A673 (cell line): ENCODE measurements around the gene FLACC1.

Experiments used
- EZH2 ChIP-seq: fragments of 200-600 bp; sonication (generic); IDR thresholded peaks from 2 replicates; pipeline ENCODE4 v1.6.1; 2017; ENCODE audit warnings: borderline replicate concordance, low read depth, mild to moderate bottlenecking, mixed read lengths, antibody characterized with exemption, low read length; ENCODE audit not compliant: poor library complexity, severe bottlenecking
- TF ChIP-seq, protein P1 (sequence below): fragments of 300-800, 200-600 bp; sonication (generic); conservative IDR thresholded peaks from 2 replicates; pipeline ENCODE4 v1.5.1; 2017; ENCODE audit warnings: low read depth, mild to moderate bottlenecking, antibody characterized with exemption, low read length, moderate library complexity, mixed read lengths

DNA sequence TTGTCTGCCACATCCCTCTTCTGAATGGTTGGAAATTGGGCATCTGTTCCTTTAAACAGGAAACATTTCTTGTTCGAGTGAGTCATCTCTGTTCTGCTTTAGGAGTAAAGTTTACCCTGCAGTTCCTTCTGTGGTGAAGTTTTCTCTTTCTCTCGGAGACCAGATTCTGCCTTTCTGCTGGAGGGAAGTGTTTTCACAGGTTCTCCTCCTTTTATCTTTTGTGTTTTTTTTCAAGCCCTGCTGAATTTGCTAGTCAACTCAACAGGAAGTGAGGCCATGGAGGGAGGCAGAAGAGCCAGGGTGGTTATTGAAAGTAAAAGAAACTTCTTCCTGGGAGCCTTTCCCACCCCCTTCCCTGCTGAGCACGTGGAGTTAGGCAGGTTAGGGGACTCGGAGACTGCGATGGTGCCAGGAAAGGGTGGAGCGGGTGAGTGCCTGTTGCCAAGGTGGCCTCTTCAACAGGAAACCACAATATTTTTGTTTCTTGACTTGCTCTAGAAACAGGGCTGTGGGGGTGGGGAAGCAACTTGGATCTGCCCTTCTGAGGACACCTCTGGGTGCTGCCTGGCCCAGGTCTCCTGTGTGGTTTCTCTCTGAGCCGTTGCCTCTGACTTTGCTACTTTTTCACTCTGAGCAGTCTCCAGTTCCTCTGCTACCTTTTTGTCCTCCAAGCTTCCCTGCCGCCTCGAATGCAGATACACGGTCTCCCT is 99.0 kb downstream of the FLACC1 start:
- TF ChIP-seq, protein P1, sequence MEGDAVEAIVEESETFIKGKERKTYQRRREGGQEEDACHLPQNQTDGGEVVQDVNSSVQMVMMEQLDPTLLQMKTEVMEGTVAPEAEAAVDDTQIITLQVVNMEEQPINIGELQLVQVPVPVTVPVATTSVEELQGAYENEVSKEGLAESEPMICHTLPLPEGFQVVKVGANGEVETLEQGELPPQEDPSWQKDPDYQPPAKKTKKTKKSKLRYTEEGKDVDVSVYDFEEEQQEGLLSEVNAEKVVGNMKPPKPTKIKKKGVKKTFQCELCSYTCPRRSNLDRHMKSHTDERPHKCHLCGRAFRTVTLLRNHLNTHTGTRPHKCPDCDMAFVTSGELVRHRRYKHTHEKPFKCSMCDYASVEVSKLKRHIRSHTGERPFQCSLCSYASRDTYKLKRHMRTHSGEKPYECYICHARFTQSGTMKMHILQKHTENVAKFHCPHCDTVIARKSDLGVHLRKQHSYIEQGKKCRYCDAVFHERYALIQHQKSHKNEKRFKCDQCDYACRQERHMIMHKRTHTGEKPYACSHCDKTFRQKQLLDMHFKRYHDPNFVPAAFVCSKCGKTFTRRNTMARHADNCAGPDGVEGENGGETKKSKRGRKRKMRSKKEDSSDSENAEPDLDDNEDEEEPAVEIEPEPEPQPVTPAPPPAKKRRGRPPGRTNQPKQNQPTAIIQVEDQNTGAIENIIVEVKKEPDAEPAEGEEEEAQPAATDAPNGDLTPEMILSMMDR: peak; percentile 24; the same call in 1 of the 2 replicates
- TF ChIP-seq EZH2: no peak
